Stimulated activated CD4-positive, alpha-beta T cell treated with anti-CD3 and anti-CD28 coated beads, Interleukin-4, amount 100 ng/mL, for 1 hour (primary cell): ENCODE results near the gene NCR3LG1.

Source experiments
- DNase-seq: peaks from one replicate; pipeline ENCODE4 v3.0.0-alpha.2; 2020

NCR3LG1 gene

GRCh38 chr11:17351510-17352176 is at the start of gene NCR3LG1:
Gene NCR3LG1 (plus strand): TSS chr11:17351800. CDS start chr11:17351970, 170 bp downstream.
- DNase-seq = peak; percentile 62

- DNase-seq = no peak
These were observed 38.0 kb upstream of the NCR3LG1 start for GRCh38 chr11:17313349-17314231.

- no peak for DNase-seq
These were observed 37.4 kb upstream of the NCR3LG1 start for GRCh38 chr11:17314232-17314547.

- no peak for DNase-seq
These were observed 36.6 kb upstream of the NCR3LG1 start for GRCh38 chr11:17314904-17315426.

- DNase-seq = no peak
These were observed 22.6 kb upstream of the NCR3LG1 start for GRCh38 chr11:17328871-17329494.

- no peak for DNase-seq
These were observed 19.9 kb upstream of the NCR3LG1 start for GRCh38 chr11:17331669-17332068.

- no peak for DNase-seq
These were observed 17.6 kb upstream of the NCR3LG1 start for GRCh38 chr11:17333799-17334586.

GRCh38 chr11:17343257-17343656 is 8.3 kb upstream of the NCR3LG1 start:
- no peak for DNase-seq

GRCh38 chr11:17343907-17344306 is 7.7 kb upstream of the NCR3LG1 start:
- DNase-seq = peak; percentile 16

GRCh38 chr11:17347676-17348075 is 3.9 kb upstream of the NCR3LG1 start:
- no peak for DNase-seq

- no peak for DNase-seq
These were observed 987 bp upstream of the NCR3LG1 start for GRCh38 chr11:17350455-17351171.

- DNase-seq = no peak
These were observed 459 bp upstream of the NCR3LG1 start for GRCh38 chr11:17351172-17351509.

GRCh38 chr11:17352950-17353820 is 1.6 kb downstream of the NCR3LG1 start:
- peak; percentile 61 for DNase-seq

GRCh38 chr11:17353821-17354600 is 2.4 kb downstream of the NCR3LG1 start:
- no peak for DNase-seq

- peak; percentile 37 for DNase-seq
These were observed 3.0 kb downstream of the NCR3LG1 start for GRCh38 chr11:17354601-17354991.

GRCh38 chr11:17366495-17366894 is 14.9 kb downstream of the NCR3LG1 start:
- DNase-seq = no peak

- no peak for DNase-seq
These were observed 17.0 kb downstream of the NCR3LG1 start for GRCh38 chr11:17368551-17368950.

- DNase-seq = no peak
These were observed 17.5 kb downstream of the NCR3LG1 start for GRCh38 chr11:17369094-17369493.

- DNase-seq = no peak
These were observed 18.2 kb downstream of the NCR3LG1 start for GRCh38 chr11:17369684-17370243.

- DNase-seq = no peak
These were observed 20.0 kb downstream of the NCR3LG1 start for GRCh38 chr11:17371614-17372013.
